ENCODE results near the gene PCDHB4. TPM values are rescaled to one million over a fixed set of nuclear protein-coding genes. Genes with fewer than 3 reads are reported as not detected.

PCDHB4 gene
- total and polyA plus RNA-seq, 2 donors (not counting 1 experiment from before 2014, with no cell fraction given), result not detected

DNA sequence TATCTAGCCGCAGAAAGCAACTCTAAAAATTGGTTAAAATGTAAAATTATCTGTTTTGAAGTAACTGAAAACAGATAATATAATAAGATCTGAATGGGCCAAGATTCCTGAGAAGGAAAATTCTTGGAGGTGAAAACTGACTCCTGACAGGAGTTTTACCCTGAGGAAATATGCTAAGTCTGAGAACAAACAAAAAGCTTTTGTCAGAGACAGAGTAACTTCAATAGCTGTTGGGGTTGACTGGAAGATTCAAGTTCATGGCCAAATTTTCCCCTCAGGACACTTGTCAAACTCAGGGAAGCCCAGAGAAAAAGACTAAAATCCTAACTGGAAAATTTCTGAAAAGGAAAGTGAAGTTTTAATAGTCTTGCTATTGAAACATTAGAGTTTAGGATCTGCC is 5.7 kb downstream of the PCDHB4 start:
- Histone ChIP-seq H3K4me2 (replicated peaks; ENCODE audit: low read depth, low read length, poor library complexity, severe bottlenecking) (no peak overlapping the region), H3K27me3 (replicated peaks in 1 of 4; ENCODE audit: control extremely low read depth in 1 of 4, control insufficient read depth in 3 of 4, insufficient read depth in 4 of 4, low read length in 3 of 4) (peaks cover 0 to 5% (median 2%) of the 10 kb centered on the region in 4 experiments), H3K9ac (ENCODE audit: low read length) (no peak overlapping the region), H3K79me2 (ENCODE audit: control insufficient read depth, insufficient read depth, low read length) (no peaks in the 10 kb centered on the region), H2AFZ (ENCODE audit: insufficient read depth, low read depth, low read length, poor library complexity, severe bottlenecking) (no peak overlapping the region), H3K36me3 (replicated peaks in 1 of 2; ENCODE audit: control extremely low read depth in 1 of 2, control insufficient read depth in 1 of 2, extremely low read depth in 1 of 2, insufficient read depth in 2 of 2, low read length in 1 of 2) (no peaks in the 10 kb centered on the region), H3K27ac (ENCODE audit: low read length in 2 of 2) (no peak overlapping the region), H3K9me3 (ENCODE audit: control extremely low read depth in 1 of 3, control insufficient read depth in 2 of 3, insufficient read depth in 1 of 3, low read length in 2 of 3) (peaks cover 0 to 13% (median 0%) of the 10 kb centered on the region in 3 donors), H4K20me1 (ENCODE audit: control insufficient read depth, insufficient read depth, low read length, poor library complexity, severe bottlenecking) (no peaks in the 10 kb centered on the region), H3K4me3 (ENCODE audit: control extremely low read depth in 1 of 5, extremely low read depth in 1 of 5, insufficient read depth in 1 of 5, low read depth in 2 of 5, low read length in 4 of 5) (no peak overlapping the region), H3K4me1 (ENCODE audit: control insufficient read depth in 2 of 2, insufficient read depth in 2 of 2, low read length in 2 of 2) (no peaks in the 10 kb centered on the region)
- H3K4me1 Mint-ChIP-seq, result no peaks in the 10 kb centered on the region
- no peak overlapping the region for H3K27ac Mint-ChIP-seq
- ChIA-PET CTCF (no interaction called here), POLR2A (no interaction called here)
- peaks cover 12% of the 10 kb centered on the region for H3K27me3 Mint-ChIP-seq
- intact Hi-C loops (cut with micrococcal nuclease), result no loop called here
- peaks cover 11% of the 10 kb centered on the region for H3K9me3 Mint-ChIP-seq (ENCODE audit: insufficient read depth)
- no peak for DNase-seq
- TF ChIP-seq, protein P1, sequence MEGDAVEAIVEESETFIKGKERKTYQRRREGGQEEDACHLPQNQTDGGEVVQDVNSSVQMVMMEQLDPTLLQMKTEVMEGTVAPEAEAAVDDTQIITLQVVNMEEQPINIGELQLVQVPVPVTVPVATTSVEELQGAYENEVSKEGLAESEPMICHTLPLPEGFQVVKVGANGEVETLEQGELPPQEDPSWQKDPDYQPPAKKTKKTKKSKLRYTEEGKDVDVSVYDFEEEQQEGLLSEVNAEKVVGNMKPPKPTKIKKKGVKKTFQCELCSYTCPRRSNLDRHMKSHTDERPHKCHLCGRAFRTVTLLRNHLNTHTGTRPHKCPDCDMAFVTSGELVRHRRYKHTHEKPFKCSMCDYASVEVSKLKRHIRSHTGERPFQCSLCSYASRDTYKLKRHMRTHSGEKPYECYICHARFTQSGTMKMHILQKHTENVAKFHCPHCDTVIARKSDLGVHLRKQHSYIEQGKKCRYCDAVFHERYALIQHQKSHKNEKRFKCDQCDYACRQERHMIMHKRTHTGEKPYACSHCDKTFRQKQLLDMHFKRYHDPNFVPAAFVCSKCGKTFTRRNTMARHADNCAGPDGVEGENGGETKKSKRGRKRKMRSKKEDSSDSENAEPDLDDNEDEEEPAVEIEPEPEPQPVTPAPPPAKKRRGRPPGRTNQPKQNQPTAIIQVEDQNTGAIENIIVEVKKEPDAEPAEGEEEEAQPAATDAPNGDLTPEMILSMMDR (IDR thresholded peaks at IDR 0.05), result no peak
- TF ChIP-seq EZH2 (IDR thresholded peaks at IDR 0.05; ENCODE audit: borderline replicate concordance, insufficient read depth, low read depth, low read length, poor library complexity, severe bottlenecking), result no peak
- ATAC-seq (ENCODE audit: low read depth), result no peak
- 100% methylated on average over 1 of the region's 1 CpG for WGBS (ENCODE audit: insufficient coverage)
- no peak overlapping the region for H3K4me3 Mint-ChIP-seq

DNA sequence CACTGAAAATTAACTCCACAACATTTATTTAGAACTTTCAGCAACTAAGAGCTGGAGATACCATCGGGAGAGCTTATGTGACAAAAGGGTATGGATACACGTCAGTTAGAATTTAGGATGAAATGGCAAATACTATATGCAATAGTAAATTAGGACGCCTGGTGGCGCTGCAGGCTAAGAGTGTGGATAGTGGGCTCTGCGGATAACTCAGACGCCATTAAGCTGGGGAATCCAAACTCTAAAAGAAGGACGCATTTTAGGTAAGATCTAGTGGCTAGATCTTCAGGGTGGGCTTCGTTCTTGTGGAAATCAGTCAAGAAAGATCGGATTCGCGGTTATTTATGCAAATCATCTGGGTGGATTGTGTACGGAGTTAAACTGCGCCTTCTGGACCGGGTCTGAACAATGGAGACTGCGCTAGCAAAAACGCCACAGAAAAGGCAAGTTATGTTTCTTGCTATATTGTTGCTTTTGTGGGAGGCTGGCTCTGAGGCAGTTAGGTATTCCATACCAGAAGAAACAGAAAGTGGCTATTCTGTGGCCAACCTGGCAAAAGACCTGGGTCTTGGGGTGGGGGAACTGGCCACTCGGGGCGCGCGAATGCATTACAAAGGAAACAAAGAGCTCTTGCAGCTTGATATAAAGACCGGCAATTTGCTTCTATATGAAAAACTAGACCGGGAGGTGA is 13.6 kb downstream of the PCDHB4 start, which contains the start of gene PCDHB5:
PCDHB5 (plus strand) TSS at position 177 of the 688 bp plus-strand sequence; CDS start at position 406, 229 bp downstream.
- no peaks in the 10 kb centered on the region for H3K4me1 Mint-ChIP-seq

More for the DNA sequence above, 13.6 kb downstream of the PCDHB4 start, which contains the start of gene PCDHB5:
- Mint-ChIP-seq H3K27me3 (peaks cover 6% of the 10 kb centered on the region), H3K9me3 (ENCODE audit: insufficient read depth) (peaks cover 25% of the 10 kb centered on the region), H3K27ac (no peak within 1 kb of the TSS), H3K4me3 (peak within 1 kb of the TSS; percentile 29)
- Histone ChIP-seq H3K9me3 (ENCODE audit: control extremely low read depth in 1 of 3, control insufficient read depth in 2 of 3, insufficient read depth in 1 of 3, low read length in 2 of 3) (peaks cover 7 to 28% (median 13%) of the 10 kb centered on the region in 3 donors), H3K4me2 (replicated peaks; ENCODE audit: low read depth, low read length, poor library complexity, severe bottlenecking) (no peak within 1 kb of the TSS), H2AFZ (ENCODE audit: insufficient read depth, low read depth, low read length, poor library complexity, severe bottlenecking) (no peak within 1 kb of the TSS), H3K27me3 (replicated peaks in 1 of 4; ENCODE audit: control extremely low read depth in 1 of 4, control insufficient read depth in 3 of 4, insufficient read depth in 4 of 4, low read length in 3 of 4) (peaks cover 0 to 13% (median 6%) of the 10 kb centered on the region in 4 experiments), H4K20me1 (ENCODE audit: control insufficient read depth, insufficient read depth, low read length, poor library complexity, severe bottlenecking) (no peaks in the 10 kb centered on the region), H3K27ac (ENCODE audit: low read length in 2 of 2) (no peak within 1 kb of the TSS), H3K9ac (ENCODE audit: low read length) (no peak within 1 kb of the TSS), H3K4me3 (ENCODE audit: control extremely low read depth in 1 of 5, extremely low read depth in 1 of 5, insufficient read depth in 1 of 5, low read depth in 2 of 5, low read length in 4 of 5) (no peak within 1 kb of the TSS), H3K4me1 (ENCODE audit: control insufficient read depth in 2 of 2, insufficient read depth in 2 of 2, low read length in 2 of 2) (no peaks in the 10 kb centered on the region), H3K36me3 (replicated peaks in 1 of 2; ENCODE audit: control extremely low read depth in 1 of 2, control insufficient read depth in 1 of 2, extremely low read depth in 1 of 2, insufficient read depth in 2 of 2, low read length in 1 of 2) (no peaks in the 10 kb centered on the region), H3K79me2 (ENCODE audit: control insufficient read depth, insufficient read depth, low read length) (no peaks in the 10 kb centered on the region)
- TF ChIP-seq, protein P1 (IDR thresholded peaks at IDR 0.05), result no peak
- TF ChIP-seq EZH2 (IDR thresholded peaks at IDR 0.05; ENCODE audit: borderline replicate concordance, insufficient read depth, low read depth, low read length, poor library complexity, severe bottlenecking), result no peak
- ChIA-PET CTCF (no interaction called here), POLR2A (no interaction called here)
- DNase-seq (no peak), ATAC-seq (ENCODE audit: low read depth) (no peak)
- intact Hi-C loops (cut with micrococcal nuclease), result no loop called here
- WGBS (ENCODE audit: insufficient coverage), result 36% methylated on average over 22 of the region's 22 CpGs

Data from B cell (primary cell).